22Rv1 (cell line): ENCODE results near the gene STUM.

Source experiments
- H3K27ac ChIP-seq: fragments of 450-650 bp; 2 replicates; pipeline ENCODE4 v1.5.1; 2017
- CTCF ChIP-seq: fragments of 450-650 bp; IDR thresholded peaks from 2 replicates; pipeline ENCODE4 v1.5.1; 2017; ENCODE audit warnings: mild to moderate bottlenecking
- ZFX ChIP-seq: fragments of 450-650 bp; IDR thresholded peaks from 2 replicates; pipeline ENCODE4 v1.6.1; 2017; ENCODE audit warnings: antibody characterized with exemption, borderline replicate concordance

STUM gene

GRCh38 chr1:226618380-226618779, 69.8 kb downstream of the STUM start:
- TF ChIP-seq ZFX = no peak
- no peak for TF ChIP-seq CTCF
- no peak overlapping the region for H3K27ac ChIP-seq

GRCh38 chr1:226619031-226619430, 70.5 kb downstream of the STUM start:
- TF ChIP-seq ZFX (no peak), CTCF (no peak)

GRCh38 chr1:226622012-226622411, 73.4 kb downstream of the STUM start:
- no peak for TF ChIP-seq CTCF
- no peak for TF ChIP-seq ZFX
- H3K27ac ChIP-seq = no peak overlapping the region

More at GRCh38 chr1:226619031-226619430, 70.5 kb downstream of the STUM start:
- no peak overlapping the region for H3K27ac ChIP-seq

GRCh38 chr1:226624526-226624925, 76.0 kb downstream of the STUM start:
- TF ChIP-seq ZFX = no peak
- no peak for TF ChIP-seq CTCF
- no peak overlapping the region for H3K27ac ChIP-seq

- H3K27ac ChIP-seq = no peak overlapping the region
These were observed 76.8 kb downstream of the STUM start for GRCh38 chr1:226625326-226625725.

GRCh38 chr1:226625832-226626576, 77.4 kb downstream of the STUM start:
- TF ChIP-seq ZFX (no peak), CTCF (no peak)
- H3K27ac ChIP-seq = no peak overlapping the region

More at GRCh38 chr1:226625326-226625725, 76.8 kb downstream of the STUM start:
- TF ChIP-seq ZFX (no peak), CTCF (no peak)

- H3K27ac ChIP-seq = no peak overlapping the region
- TF ChIP-seq CTCF (peak; percentile 100), ZFX (no peak)
These were observed 78.0 kb downstream of the STUM start for GRCh38 chr1:226626577-226626956.
